Neuronal stem cell (in vitro differentiated cells): Measurements from ENCODE around the gene MSX1.
A peak's percentile ranks its signal among the peaks of the same experiment; 100 is the strongest.

ENCODE experiments used
- DNase-seq: peaks from one replicate; pipeline ENCODE4 v3.0.0-alpha.2; 2013; ENCODE audit warnings: low spot score
- H2AFZ ChIP-seq: one replicate; pipeline ENCODE4 v1.6.1; 2013; ENCODE audit warnings: mild to moderate bottlenecking, low read length, inconsistent platforms
- H2AK5ac ChIP-seq: 2 replicates; pipeline ENCODE4 v1.6.1; 2013; ENCODE audit warnings: low read depth, mild to moderate bottlenecking, inconsistent platforms, low read length, moderate library complexity, mixed read lengths
- H2BK120ac ChIP-seq: 2 replicates; pipeline ENCODE4 v1.6.1; 2013; ENCODE audit warnings: low read depth, mild to moderate bottlenecking, inconsistent platforms, low read length, moderate library complexity, mixed read lengths
- H2BK12ac ChIP-seq: one replicate; pipeline ENCODE4 v1.6.1; 2013; ENCODE audit warnings: low read length, inconsistent platforms
- H2BK15ac ChIP-seq: 2 replicates; pipeline ENCODE4 v1.6.1; 2013; ENCODE audit warnings: mild to moderate bottlenecking, low read length, inconsistent platforms, mixed read lengths
- H2BK5ac ChIP-seq: one replicate; pipeline ENCODE4 v1.6.1; 2013; ENCODE audit warnings: inconsistent platforms, mild to moderate bottlenecking, low read length, moderate library complexity
- H3K14ac ChIP-seq: one replicate; pipeline ENCODE4 v1.6.1; 2013; ENCODE audit warnings: low read length, inconsistent platforms
- H3K18ac ChIP-seq: 2 replicates; pipeline ENCODE4 v1.6.1; 2013; ENCODE audit warnings: low read length, inconsistent platforms
- H3K23ac ChIP-seq: 2 replicates; pipeline ENCODE4 v1.6.1; 2013; ENCODE audit warnings: low read depth, mild to moderate bottlenecking, mixed read lengths, low read length, inconsistent platforms; ENCODE audit not compliant: poor library complexity
- H3K27ac ChIP-seq: replicated peaks from 3 replicates; pipeline ENCODE4 v1.5.1; 2013; ENCODE audit warnings: low read length, inconsistent platforms
- H3K27me3 ChIP-seq, 3 experiments: 2 replicates each; pipeline ENCODE4 v1.6.1; 2013; ENCODE audit warnings: low read length in 3 of 3, mild to moderate bottlenecking in 2 of 3, inconsistent platforms in 1 of 3, low read depth in 1 of 3, mixed read lengths in 1 of 3, moderate library complexity in 1 of 3; ENCODE audit not compliant: control insufficient read depth in 3 of 3, insufficient read depth in 3 of 3
- H3K36me3 ChIP-seq, 2 donors: replicated peaks in 1 of 2; 2 replicates each; pipeline ENCODE4 v1.6.1; 2013; ENCODE audit warnings: low read length in 2 of 2; ENCODE audit not compliant: control insufficient read depth in 2 of 2, insufficient read depth in 2 of 2
- H3K4ac ChIP-seq: 2 replicates; pipeline ENCODE4 v1.6.1; 2013; ENCODE audit warnings: inconsistent platforms, mild to moderate bottlenecking, low read length, moderate library complexity
- H3K4me1 ChIP-seq, 2 donors: 1 replicate in 1 of 2; 2 replicates in 1 of 2; pipeline ENCODE4 v1.6.1; 2013; ENCODE audit warnings: low read length in 2 of 2, low read depth in 1 of 2; ENCODE audit not compliant: control insufficient read depth in 2 of 2, insufficient read depth in 1 of 2
- H3K4me2 ChIP-seq: one replicate; pipeline ENCODE4 v1.6.1; 2013; ENCODE audit warnings: mild to moderate bottlenecking, low read length, inconsistent platforms; ENCODE audit not compliant: insufficient read depth, poor library complexity, severe bottlenecking
- H3K4me3 ChIP-seq, 2 donors: 2 replicates each; pipeline ENCODE4 v1.5.1; 2013; ENCODE audit warnings: low read length in 2 of 2, mild to moderate bottlenecking in 2 of 2, inconsistent platforms in 1 of 2, moderate library complexity in 1 of 2
- H3K79me1 ChIP-seq: one replicate; pipeline ENCODE4 v1.6.1; 2013; ENCODE audit warnings: low read depth, mild to moderate bottlenecking, inconsistent platforms, low read length, moderate library complexity
- H3K9ac ChIP-seq: one replicate; pipeline ENCODE4 v1.6.1; 2013; ENCODE audit warnings: mild to moderate bottlenecking, low read depth, low read length, inconsistent platforms; ENCODE audit not compliant: poor library complexity
- H3K9me3 ChIP-seq, 2 donors: replicated peaks in 1 of 2; 2 replicates each; pipeline versions ENCODE3 to v1.6.1; 2013; ENCODE audit warnings: low read length in 2 of 2, mild to moderate bottlenecking in 2 of 2, inconsistent platforms in 1 of 2, low read depth in 1 of 2, mixed read lengths in 1 of 2, moderate library complexity in 1 of 2; ENCODE audit not compliant: control insufficient read depth in 2 of 2, insufficient read depth in 1 of 2
- H4K8ac ChIP-seq: one replicate; pipeline ENCODE4 v1.6.1; 2013; ENCODE audit warnings: low read depth, mild to moderate bottlenecking, inconsistent platforms, low read length, moderate library complexity
- H4K91ac ChIP-seq: one replicate; pipeline ENCODE4 v1.6.1; 2013; ENCODE audit warnings: low read length, low read depth, mild to moderate bottlenecking, inconsistent platforms; ENCODE audit not compliant: poor library complexity
- WGBS, 2 donors: extraction: QIAGEN DNeasy Blood & Tissue Kit; methylation state at CpG; one replicate each; pipeline ENCODE4 v1.1.7; 2013; ENCODE audit warnings: missing lambda C conversion rate in 2 of 2, mixed read lengths in 1 of 2; ENCODE audit not compliant: insufficient read length in 2 of 2, insufficient replicate concordance in 1 of 2; ENCODE audit errors: extremely low coverage in 2 of 2; 5-methylcytosine and 5-hydroxymethylcytosine counted together

Gene MSX1

DNA sequence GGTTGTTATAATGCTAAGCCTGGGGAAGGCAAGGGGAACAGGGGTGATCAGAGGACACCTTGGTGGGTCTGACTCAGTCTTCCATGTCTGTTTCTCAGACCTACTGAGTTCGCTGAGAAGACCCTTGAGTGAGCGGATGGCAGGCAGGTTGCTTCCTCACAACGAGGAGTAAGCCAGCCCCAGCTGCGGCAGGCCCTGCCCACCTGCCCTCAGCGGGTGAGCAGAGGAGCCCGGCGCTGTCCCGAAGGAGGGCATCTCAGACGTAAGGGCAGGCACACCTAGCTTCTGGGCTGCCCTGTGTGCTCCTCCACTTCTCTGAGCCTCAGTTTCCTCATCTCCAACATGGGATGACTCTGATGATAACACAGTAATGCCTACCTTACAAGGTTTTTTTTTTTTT, 30.3 kb downstream of the MSX1 start:
- Histone ChIP-seq H3K27me3 (peaks cover 0 to 23% (median 3%) of the 10 kb centered on the region in 3 experiments), H3K79me1 (no peaks in the 10 kb centered on the region), H3K36me3 (no peaks in the 10 kb centered on the region), H3K18ac (peak overlapping the region; percentile 34), H3K14ac (peak overlapping the region; percentile 83), H4K91ac (no peak overlapping the region), H2AFZ (no peak overlapping the region), H3K9ac (no peak overlapping the region), H3K4me3 (no peak overlapping the region), H3K9me3 (peaks cover 0 to 2% of the 10 kb centered on the region in 2 donors), H2BK15ac (no peak overlapping the region), H2BK120ac (no peak overlapping the region), H3K4ac (no peak overlapping the region), H3K4me1 (no peaks in the 10 kb centered on the region), H4K8ac (no peak overlapping the region), H2AK5ac (no peak overlapping the region), H3K4me2 (no peak overlapping the region), H2BK12ac (no peak overlapping the region), H3K27ac (no peak overlapping the region), H3K23ac (no peak overlapping the region), H2BK5ac (no peak overlapping the region)
- no CpG with 5 or more reads among the region's 9 CpGs for WGBS, 2 donors
- DNase-seq: no peak

DNA sequence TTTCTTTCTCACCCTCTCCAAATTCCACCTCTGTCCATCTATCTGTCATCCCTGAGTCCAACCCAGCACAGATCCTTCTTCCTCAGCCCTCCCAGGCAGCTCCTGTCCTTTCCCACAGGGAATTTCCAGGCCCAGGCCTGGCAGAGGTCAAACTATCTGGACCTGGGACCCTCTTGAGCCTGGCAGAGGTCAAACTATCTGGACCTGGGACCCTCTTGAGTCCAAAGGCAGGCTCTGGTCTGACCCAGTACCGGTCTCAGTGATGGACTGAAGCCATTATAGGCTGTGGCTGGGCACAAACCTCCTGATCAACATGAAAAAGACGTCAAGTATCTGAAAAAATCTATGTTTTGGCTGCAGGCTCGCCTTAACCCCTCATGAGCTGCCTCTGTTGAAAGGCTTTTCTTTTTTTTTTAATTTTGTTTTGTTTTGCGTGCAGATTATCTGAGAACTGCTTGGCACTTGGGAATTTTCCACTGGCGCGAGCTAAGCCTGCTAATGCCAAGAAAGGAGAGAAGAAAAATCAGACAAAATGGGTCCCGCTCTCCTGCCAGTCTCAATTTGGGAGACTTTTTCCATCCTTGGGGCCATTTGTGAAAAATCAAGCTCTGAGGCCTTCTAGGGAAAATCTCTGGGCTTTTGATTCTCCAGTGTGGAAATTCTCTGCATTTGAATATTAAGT, 31.2 kb downstream of the MSX1 start:
- Histone ChIP-seq H3K36me3 (no peaks in the 10 kb centered on the region), H4K91ac (no peak overlapping the region), H3K18ac (no peak overlapping the region), H2BK15ac (no peak overlapping the region), H2AFZ (no peak overlapping the region), H2BK5ac (no peak overlapping the region), H3K4me3 (no peak overlapping the region), H3K27me3 (peaks cover 0 to 23% (median 3%) of the 10 kb centered on the region in 3 experiments), H4K8ac (no peak overlapping the region), H3K4me2 (no peak overlapping the region), H2AK5ac (no peak overlapping the region), H2BK120ac (no peak overlapping the region), H3K9me3 (peaks cover 0 to 2% of the 10 kb centered on the region in 2 donors), H3K4ac (no peak overlapping the region), H3K79me1 (no peaks in the 10 kb centered on the region), H3K4me1 (no peaks in the 10 kb centered on the region), H3K23ac (no peak overlapping the region), H2BK12ac (no peak overlapping the region), H3K14ac (no peak overlapping the region), H3K9ac (no peak overlapping the region), H3K27ac (no peak overlapping the region)
- no CpG with 5 or more reads among the region's 7 CpGs for WGBS, 2 donors
- DNase-seq: no peak

DNA sequence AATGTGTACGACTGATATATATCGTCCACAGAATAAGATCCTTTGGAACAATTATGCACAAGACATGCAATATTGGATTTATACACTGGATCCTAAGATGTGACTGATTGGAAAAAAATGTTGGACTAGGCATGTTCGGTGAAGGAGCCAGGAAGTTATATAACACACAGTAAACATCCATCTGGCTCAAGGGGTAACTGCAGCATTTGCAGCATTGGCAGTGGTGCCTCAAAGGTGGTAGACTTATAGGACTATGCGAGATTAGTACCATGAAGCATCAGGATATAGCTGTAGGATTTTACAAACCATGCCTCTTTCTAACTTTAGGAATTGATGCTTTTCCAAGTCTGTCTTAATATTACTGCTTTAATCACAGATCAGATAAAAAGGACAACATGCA, 34.3 kb downstream of the MSX1 start:
- no peak overlapping the region for H3K14ac ChIP-seq
- WGBS, 2 donors: no CpG with 5 or more reads among the region's 4 CpGs
- DNase-seq: no peak
- no peak overlapping the region for H2AFZ ChIP-seq
- no peak overlapping the region for H3K4ac ChIP-seq
- no peak overlapping the region for H2BK15ac ChIP-seq
- H3K79me1 ChIP-seq: no peaks in the 10 kb centered on the region
- H3K4me1 ChIP-seq: no peaks in the 10 kb centered on the region
- no peak overlapping the region for H4K8ac ChIP-seq
- no peaks in the 10 kb centered on the region for H3K9me3 ChIP-seq
- H3K18ac ChIP-seq: no peak overlapping the region
- no peaks in the 10 kb centered on the region for H3K36me3 ChIP-seq
- no peak overlapping the region for H2BK12ac ChIP-seq
- no peak overlapping the region for H2BK5ac ChIP-seq
- no peak overlapping the region for H3K9ac ChIP-seq
- H3K4me2 ChIP-seq: no peak overlapping the region
- no peak overlapping the region for H3K4me3 ChIP-seq
- H4K91ac ChIP-seq: no peak overlapping the region
- H2AK5ac ChIP-seq: no peak overlapping the region
- no peak overlapping the region for H3K23ac ChIP-seq
- H3K27ac ChIP-seq: no peak overlapping the region
- H2BK120ac ChIP-seq: no peak overlapping the region
- H3K27me3 ChIP-seq: peaks cover 0 to 12% (median 3%) of the 10 kb centered on the region in 3 experiments

DNA sequence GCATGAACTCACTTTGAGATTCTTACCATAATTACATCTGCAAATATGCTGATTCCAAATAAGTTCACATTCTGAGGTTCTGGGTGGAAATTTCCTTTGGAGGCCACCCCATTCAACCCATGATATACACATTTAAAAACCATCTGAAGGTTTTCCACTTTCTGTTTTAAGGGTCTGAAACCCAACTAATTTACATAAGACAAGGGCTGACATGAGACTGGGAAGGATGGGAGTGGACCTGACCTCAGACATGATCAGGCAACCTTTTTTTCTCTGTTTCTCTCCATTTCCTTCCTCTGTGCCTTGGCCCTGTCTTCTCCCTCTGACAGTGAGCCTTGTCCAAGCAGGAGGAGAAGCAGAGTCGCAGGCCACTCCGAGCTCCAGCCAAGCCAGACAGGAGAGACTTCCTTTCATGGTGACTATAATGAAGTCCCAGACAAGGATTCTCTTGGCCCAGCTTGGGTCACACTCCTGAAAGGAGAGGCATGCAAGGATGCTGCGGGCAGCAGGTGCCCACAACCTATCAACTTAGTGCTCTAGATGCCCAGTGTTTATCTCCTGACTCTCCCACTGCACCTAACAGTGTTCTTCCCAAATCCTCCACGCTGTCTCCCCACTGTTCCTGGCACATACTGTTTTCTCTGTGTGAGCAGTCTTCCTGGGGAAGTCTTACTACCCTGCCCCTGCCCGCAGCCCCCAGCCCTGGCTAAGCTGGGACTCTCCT, 39.9 kb downstream of the MSX1 start:
- no peak overlapping the region for H2BK120ac ChIP-seq
- H2AK5ac ChIP-seq: no peak overlapping the region
- no peak overlapping the region for H3K4ac ChIP-seq
- H2BK5ac ChIP-seq: no peak overlapping the region
- H3K27ac ChIP-seq: no peak overlapping the region
- H3K9ac ChIP-seq: no peak overlapping the region
- no peak overlapping the region for H3K14ac ChIP-seq
- WGBS, 2 donors: no CpG with 5 or more reads among the region's 5 CpGs
- no peak overlapping the region for H2BK12ac ChIP-seq
- H3K79me1 ChIP-seq: no peaks in the 10 kb centered on the region
- H3K4me3 ChIP-seq: no peak overlapping the region
- H3K23ac ChIP-seq: no peak overlapping the region
- no peaks in the 10 kb centered on the region for H3K4me1 ChIP-seq
- H4K8ac ChIP-seq: no peak overlapping the region
- no peak overlapping the region for H4K91ac ChIP-seq
- no peak for DNase-seq
- H3K9me3 ChIP-seq: no peaks in the 10 kb centered on the region
- H2AFZ ChIP-seq: no peak overlapping the region
- H3K36me3 ChIP-seq: no peaks in the 10 kb centered on the region
- no peak overlapping the region for H2BK15ac ChIP-seq
- no peaks in the 10 kb centered on the region for H3K27me3 ChIP-seq
- H3K4me2 ChIP-seq: no peak overlapping the region
- no peak overlapping the region for H3K18ac ChIP-seq
